Trophoblast cell (in vitro differentiated cells and primary cell): ENCODE measurements around the gene ANO2.

Experiments
- DNase-seq, 2 donors: peaks; one replicate each; pipeline ENCODE4 v3.0.0-alpha.2; 2016
- H2AFZ ChIP-seq: 2 replicates; pipeline ENCODE4 v1.6.1; 2013; ENCODE audit warnings: low read length, moderate library complexity, mild to moderate bottlenecking; ENCODE audit not compliant: insufficient read depth, poor library complexity
- H2AK5ac ChIP-seq: 2 replicates; pipeline ENCODE4 v1.6.1; 2013; ENCODE audit warnings: mild to moderate bottlenecking, low read length
- H2BK120ac ChIP-seq: 2 replicates; pipeline ENCODE4 v1.6.1; 2013; ENCODE audit warnings: low read length, mild to moderate bottlenecking, moderate library complexity; ENCODE audit not compliant: insufficient read depth, poor library complexity
- H2BK12ac ChIP-seq: 2 replicates; pipeline ENCODE4 v1.6.1; 2013; ENCODE audit warnings: mild to moderate bottlenecking, low read length, moderate library complexity
- H2BK5ac ChIP-seq: 2 replicates; pipeline ENCODE4 v1.6.1; 2013; ENCODE audit warnings: low read length, low read depth, moderate library complexity, mild to moderate bottlenecking; ENCODE audit not compliant: poor library complexity
- H3K14ac ChIP-seq: 2 replicates; pipeline ENCODE4 v1.6.1; 2013; ENCODE audit warnings: mild to moderate bottlenecking, low read length
- H3K18ac ChIP-seq: 2 replicates; pipeline ENCODE4 v1.6.1; 2013; ENCODE audit warnings: mild to moderate bottlenecking, low read length
- H3K23ac ChIP-seq: 2 replicates; pipeline ENCODE4 v1.6.1; 2013; ENCODE audit warnings: low read length
- H3K27ac ChIP-seq: 2 replicates; pipeline ENCODE4 v1.5.1; 2013; ENCODE audit warnings: low read depth, mild to moderate bottlenecking, inconsistent platforms, low read length, moderate library complexity
- H3K27me3 ChIP-seq: 2 replicates; pipeline ENCODE4 v1.6.1; 2013; ENCODE audit warnings: inconsistent platforms, mild to moderate bottlenecking, low read length, moderate library complexity; ENCODE audit not compliant: insufficient read depth
- H3K36me3 ChIP-seq, 2 experiments: 1 replicate in 1 of 2; 2 replicates in 1 of 2; pipeline ENCODE4 v1.6.1; 2013; ENCODE audit warnings: low read length in 2 of 2, mild to moderate bottlenecking in 2 of 2, moderate library complexity in 1 of 2; ENCODE audit not compliant: insufficient read depth in 2 of 2, control insufficient read depth in 1 of 2
- H3K4ac ChIP-seq: 2 replicates; pipeline ENCODE4 v1.6.1; 2013; ENCODE audit warnings: low read depth, mild to moderate bottlenecking, low read length, moderate library complexity
- H3K4me1 ChIP-seq, 2 experiments: 1 replicate in 1 of 2; 2 replicates in 1 of 2; pipeline ENCODE4 v1.6.1; 2013; ENCODE audit warnings: low read length in 2 of 2, mild to moderate bottlenecking in 2 of 2, moderate library complexity in 1 of 2; ENCODE audit not compliant: insufficient read depth in 2 of 2, control insufficient read depth in 1 of 2
- H3K4me2 ChIP-seq: 2 replicates; pipeline ENCODE4 v1.6.1; 2013; ENCODE audit warnings: inconsistent platforms, mild to moderate bottlenecking, low read length, moderate library complexity
- H3K4me3 ChIP-seq: 2 replicates; pipeline ENCODE4 v1.5.1; 2013; ENCODE audit warnings: mild to moderate bottlenecking, low read depth, low read length, inconsistent platforms
- H3K79me1 ChIP-seq: one replicate; pipeline ENCODE4 v1.6.1; 2013; ENCODE audit warnings: low read length
- H3K79me2 ChIP-seq: 2 replicates; pipeline ENCODE4 v1.6.1; 2013; ENCODE audit warnings: low read length, mild to moderate bottlenecking; ENCODE audit not compliant: control insufficient read depth, insufficient read depth, poor library complexity
- H3K9ac ChIP-seq: 2 replicates; pipeline ENCODE4 v1.6.1; 2013; ENCODE audit warnings: mild to moderate bottlenecking, low read length
- H3K9me3 ChIP-seq: 2 replicates; pipeline ENCODE4 v1.6.1; 2013; ENCODE audit warnings: low read depth, mild to moderate bottlenecking, control low read depth, inconsistent platforms, low read length; ENCODE audit not compliant: insufficient read depth
- H4K12ac ChIP-seq: 2 replicates; pipeline ENCODE4 v1.6.1; 2013; ENCODE audit warnings: low read depth, mild to moderate bottlenecking, low read length, moderate library complexity
- H4K8ac ChIP-seq: 2 replicates; pipeline ENCODE4 v1.6.1; 2013; ENCODE audit warnings: low read depth, mild to moderate bottlenecking, low read length, moderate library complexity
- H4K91ac ChIP-seq: one replicate; pipeline ENCODE4 v1.6.1; 2013; ENCODE audit warnings: low read depth, mild to moderate bottlenecking, low read length, moderate library complexity
- WGBS: extraction: QIAGEN DNeasy Blood & Tissue Kit; methylation state at CpG from one replicate; pipeline ENCODE4 v1.1.7; 2013; ENCODE audit warnings: missing lambda C conversion rate; ENCODE audit not compliant: insufficient read length, insufficient coverage; ENCODE audit errors: extremely low coverage; 5-methylcytosine and 5-hydroxymethylcytosine counted together

ANO2 gene

DNA sequence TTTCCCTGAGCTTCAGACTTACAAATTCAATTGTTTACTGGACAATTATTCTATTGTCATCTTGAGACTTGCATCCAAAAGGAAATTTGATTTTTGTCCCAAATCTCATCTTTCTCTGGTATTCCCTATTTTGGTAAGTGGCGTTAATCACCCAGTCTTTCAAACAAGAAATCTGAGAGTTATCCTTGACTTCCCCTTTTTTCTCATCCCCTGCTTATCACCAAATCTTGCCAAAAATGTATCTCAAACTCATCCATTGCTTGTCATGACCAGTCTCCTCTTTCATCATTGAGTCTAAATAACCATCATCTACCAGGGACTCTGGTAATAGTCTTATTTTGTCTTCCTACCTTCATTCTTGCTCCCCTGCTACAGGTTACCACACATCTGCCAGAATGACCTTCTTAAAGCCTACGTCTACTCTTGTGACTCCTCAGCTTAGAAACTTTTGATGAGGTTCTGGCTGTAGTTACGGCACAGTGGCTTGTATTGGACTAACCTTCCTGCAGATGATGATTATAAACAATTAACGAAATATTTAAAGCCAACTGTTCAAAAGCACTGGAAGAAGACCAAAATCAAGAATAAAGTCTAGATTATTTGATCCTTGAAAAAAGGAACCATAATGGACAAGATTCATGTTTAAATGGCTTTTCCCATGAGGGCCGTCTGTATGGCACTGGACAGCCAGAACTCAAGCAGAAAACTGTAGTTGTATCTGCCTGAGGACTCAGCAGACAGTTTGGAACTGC is 9.0 kb upstream of the ANO2 start:
- Histone ChIP-seq H2AK5ac (no peak overlapping the region), H2AFZ (no peak overlapping the region), H4K91ac (no peak overlapping the region), H2BK12ac (no peak overlapping the region), H3K36me3 (no peaks in the 10 kb centered on the region), H3K9ac (no peak overlapping the region), H2BK120ac (no peak overlapping the region), H3K4me1 (no peaks in the 10 kb centered on the region), H3K79me1 (no peaks in the 10 kb centered on the region), H3K27ac (no peak overlapping the region), H2BK5ac (no peak overlapping the region), H3K23ac (no peak overlapping the region), H4K8ac (no peak overlapping the region), H3K4ac (no peak overlapping the region), H3K9me3 (peaks cover under 1% of the 10 kb centered on the region), H4K12ac (no peak overlapping the region), H3K18ac (no peak overlapping the region), H3K4me3 (no peak overlapping the region), H3K79me2 (no peaks in the 10 kb centered on the region), H3K27me3 (no peaks in the 10 kb centered on the region), H3K14ac (no peak overlapping the region), H3K4me2 (no peak overlapping the region)
- no CpG with 5 or more reads among the region's 5 CpGs for WGBS
- no peak for DNase-seq

DNA sequence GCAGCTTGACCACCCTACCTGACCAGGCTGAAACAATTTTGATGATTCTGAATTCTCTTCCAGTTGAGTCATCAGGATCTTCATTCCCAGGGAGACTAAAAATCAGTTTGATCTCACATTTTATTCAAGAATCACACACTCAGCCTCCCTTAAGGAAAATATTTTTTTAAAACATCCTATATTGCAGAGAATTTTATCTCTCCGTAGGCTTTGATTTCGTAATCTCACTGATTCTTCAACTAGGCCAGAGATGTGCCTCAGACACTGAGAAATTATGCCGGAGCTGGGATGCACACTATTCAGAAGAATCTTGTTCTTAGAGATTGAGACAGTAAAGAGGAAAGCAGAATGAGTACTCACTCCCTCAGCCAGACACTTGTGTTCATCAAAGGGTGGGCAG is 7.0 kb upstream of the ANO2 start:
- H3K4me3 ChIP-seq = no peak overlapping the region
- no peaks in the 10 kb centered on the region for H3K79me1 ChIP-seq
- no peak overlapping the region for H3K23ac ChIP-seq
- H3K36me3 ChIP-seq = no peaks in the 10 kb centered on the region
- H3K27ac ChIP-seq = no peak overlapping the region
- H4K12ac ChIP-seq = no peak overlapping the region
- no peaks in the 10 kb centered on the region for H3K27me3 ChIP-seq
- H2BK12ac ChIP-seq = no peak overlapping the region
- no peak overlapping the region for H2AK5ac ChIP-seq
- H3K18ac ChIP-seq = no peak overlapping the region
- H2BK120ac ChIP-seq = no peak overlapping the region
- no peak overlapping the region for H3K14ac ChIP-seq
- H3K4ac ChIP-seq = no peak overlapping the region
- WGBS = no CpG with 5 or more reads among the region's 3 CpGs
- peak; percentile 40 to 89 for DNase-seq
- no peak overlapping the region for H3K9ac ChIP-seq
- no peak overlapping the region for H2AFZ ChIP-seq
- H3K79me2 ChIP-seq = no peaks in the 10 kb centered on the region
- H2BK5ac ChIP-seq = no peak overlapping the region
- H3K4me1 ChIP-seq = no peaks in the 10 kb centered on the region
- H4K8ac ChIP-seq = no peak overlapping the region
- H3K9me3 ChIP-seq = peaks cover 1% of the 10 kb centered on the region
- no peak overlapping the region for H3K4me2 ChIP-seq
- no peak overlapping the region for H4K91ac ChIP-seq

DNA sequence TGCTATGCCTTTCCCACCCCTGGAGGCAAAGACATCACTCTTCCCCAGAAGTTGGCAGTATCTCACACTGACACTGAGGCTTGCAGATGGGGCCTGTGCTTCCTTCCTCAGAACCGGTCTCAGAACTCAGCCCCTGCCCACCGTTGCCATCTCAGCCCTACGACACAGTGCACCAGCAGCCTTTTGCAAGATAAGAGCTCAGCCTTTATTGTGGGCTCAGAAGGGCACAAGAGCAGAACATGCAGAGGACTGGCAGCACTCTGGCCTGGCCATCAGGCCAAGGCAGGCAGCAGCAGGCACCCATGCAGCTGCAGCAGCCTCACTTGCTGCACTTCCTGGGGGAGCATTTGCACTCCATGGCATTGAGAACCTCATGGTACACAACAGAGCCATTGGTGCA is 3.6 kb upstream of the ANO2 start:
- peaks cover 4% of the 10 kb centered on the region for H3K79me2 ChIP-seq
- H3K79me1 ChIP-seq = peaks cover 7% of the 10 kb centered on the region
- H4K12ac ChIP-seq = no peak overlapping the region
- no peak overlapping the region for H2AFZ ChIP-seq
- no peak overlapping the region for H3K14ac ChIP-seq
- no CpG with 5 or more reads among the region's 3 CpGs for WGBS
- no peak overlapping the region for H3K9ac ChIP-seq
- no peak overlapping the region for H2BK5ac ChIP-seq
- H3K27me3 ChIP-seq = no peaks in the 10 kb centered on the region
- H4K91ac ChIP-seq = no peak overlapping the region
- peaks cover 1% of the 10 kb centered on the region for H3K9me3 ChIP-seq
- no peak overlapping the region for H2AK5ac ChIP-seq
- no peak overlapping the region for H3K4ac ChIP-seq
- peaks cover 5 to 8% of the 10 kb centered on the region in 2 experiments for H3K4me1 ChIP-seq
- H3K27ac ChIP-seq = no peak overlapping the region
- peak overlapping the region; percentile 37 for H3K4me3 ChIP-seq
- H3K18ac ChIP-seq = no peak overlapping the region
- H3K4me2 ChIP-seq = no peak overlapping the region
- no peaks in the 10 kb centered on the region for H3K36me3 ChIP-seq
- H3K23ac ChIP-seq = no peak overlapping the region
- no peak overlapping the region for H2BK120ac ChIP-seq
- no peak overlapping the region for H2BK12ac ChIP-seq
- DNase-seq = no peak
- H4K8ac ChIP-seq = no peak overlapping the region

DNA sequence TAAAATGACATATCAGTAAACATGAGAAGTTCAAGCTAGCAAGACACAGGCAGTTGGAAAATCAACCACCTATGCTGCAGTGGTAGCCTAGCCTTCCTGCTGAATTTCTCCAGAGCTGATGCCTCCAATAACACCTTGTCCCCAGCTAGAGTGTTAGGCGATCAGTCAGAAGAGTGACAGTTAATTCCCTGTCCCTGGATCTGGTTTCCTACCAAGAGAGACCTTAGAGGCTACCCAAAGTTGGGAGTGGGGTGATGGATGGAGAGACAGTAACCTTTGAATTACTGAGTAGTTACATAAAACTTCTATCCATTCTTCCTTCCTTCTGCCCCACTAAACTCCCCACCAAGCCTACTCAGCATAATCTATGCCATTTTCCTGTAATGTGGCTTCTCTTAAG is 1.9 kb upstream of the ANO2 start:
- Histone ChIP-seq H3K4me3 (no peak overlapping the region), H3K36me3 (no peaks in the 10 kb centered on the region), H3K9ac (no peak overlapping the region), H3K4ac (no peak overlapping the region), H3K14ac (no peak overlapping the region), H2AFZ (no peak overlapping the region), H3K4me2 (no peak overlapping the region), H2BK120ac (no peak overlapping the region), H3K27ac (no peak overlapping the region), H3K27me3 (no peaks in the 10 kb centered on the region), H3K79me2 (peaks cover 4% of the 10 kb centered on the region), H2BK12ac (no peak overlapping the region), H4K12ac (no peak overlapping the region), H2BK5ac (no peak overlapping the region), H2AK5ac (no peak overlapping the region), H3K4me1 (peaks cover 5 to 8% of the 10 kb centered on the region in 2 experiments), H3K18ac (no peak overlapping the region), H4K91ac (no peak overlapping the region), H3K9me3 (peaks cover 1% of the 10 kb centered on the region), H3K23ac (no peak overlapping the region), H4K8ac (no peak overlapping the region), H3K79me1 (peaks cover 7% of the 10 kb centered on the region)
- DNase-seq = no peak
- WGBS = no CpG with 5 or more reads among the region's 1 CpG
